Upper lobe of left lung (tissue), 6 donors: ENCODE measurements around the gene RAPGEF5. TPM values are rescaled to one million over a fixed set of nuclear protein-coding genes. Genes with fewer than 3 reads are reported as not detected.

ENCODE experiments used
- ATAC-seq, 2 donors: fragments of 200-7000 bp; cut with Tn5 transposase; one replicate each; pipeline ENCODE4 v1.9.1; 2022; ENCODE audit warnings: mild to moderate bottlenecking in 2 of 2, moderate library complexity in 2 of 2; ENCODE audit not compliant: low FRiP score in 2 of 2
- DNase-seq, 2 donors: peaks; one replicate each; pipeline ENCODE4 v3.0.0-alpha.2; 2019 to 2020
- H3K27ac ChIP-seq, 4 donors: fragments of 200-600 bp; sonication (generic); one replicate each; pipeline ENCODE4 v1.5.1; 2016 to 2019
- H3K27me3 ChIP-seq, 4 donors: fragments of 200-600 bp; sonication (generic); one replicate each; pipeline ENCODE4 v1.5.1; 2017 to 2019
- H3K36me3 ChIP-seq, 4 donors: fragments of 200-600 bp; sonication (generic); one replicate each; pipeline ENCODE4 v1.5.1; 2016 to 2019
- H3K4me1 ChIP-seq, 4 donors: fragments of 200-600 bp; sonication (generic); one replicate each; pipeline ENCODE4 v1.5.1; 2018 to 2019
- H3K4me3 ChIP-seq, 4 donors: fragments of 200-600 bp; sonication (generic); one replicate each; pipeline ENCODE4 v1.5.1; 2017 to 2019; ENCODE audit warnings: mild to moderate bottlenecking in 2 of 4, moderate library complexity in 1 of 4
- H3K9me3 ChIP-seq, 4 donors: fragments of 200-600 bp; sonication (generic); one replicate each; pipeline ENCODE4 v1.5.1; 2018 to 2019
- EP300 ChIP-seq, 4 donors: sonication (generic); formaldehyde crosslinking; IDR thresholded peaks; one replicate each; pipeline ENCODE4 v1.5.1; 2017; ENCODE audit warnings: antibody characterized with exemption in 4 of 4, control low read depth in 2 of 4
- POLR2A ChIP-seq, 4 donors: fragments of 450-650 bp; IDR thresholded peaks; one replicate each; pipeline ENCODE4 v1.5.1; 2016 to 2017; ENCODE audit warnings: antibody characterized with exemption in 4 of 4, mild to moderate bottlenecking in 2 of 4
- POLR2AphosphoS5 ChIP-seq, 2 donors: sonication (generic); formaldehyde crosslinking; IDR thresholded peaks; one replicate each; pipeline ENCODE4 v1.5.1; 2017; ENCODE audit warnings: antibody characterized with exemption in 2 of 2
- WGBS, 2 donors: methylation state at CpG; one replicate each; pipeline ENCODE4 v1.1.5; 2017 to 2018; 5-methylcytosine and 5-hydroxymethylcytosine counted together
- total RNA-seq, 6 donors: library from RNA; depleted of rRNA in 4 of 6; stranded (reverse); fragments of >200 nt in 4 of 6; gene quantifications; one replicate each; pipeline versions ENCODE4 v1.1.0 to v1.2.1, GENCODE V29; 2016 to 2021
- TF ChIP-seq, protein P1 (sequence below), 6 experiments: fragments of 450-650 bp in 4 of 6; fragments of 200-600 bp in 2 of 6; sonication (generic) in 2 of 6; IDR thresholded peaks; one replicate each; pipeline ENCODE4 v1.5.1; 2016 to 2019; ENCODE audit warnings: antibody characterized with exemption in 6 of 6
- donor health status: DM: no; HTN: no; CAD: no; lungs with moderate emphysema.
- donor health status: DM: no; HTN: yes; CAD: no; lungs with severe emphysema.

Gene RAPGEF5
- total RNA-seq, 6 donors from 2014 or later = 68.1 to 206 (median 101) TPM

DNA sequence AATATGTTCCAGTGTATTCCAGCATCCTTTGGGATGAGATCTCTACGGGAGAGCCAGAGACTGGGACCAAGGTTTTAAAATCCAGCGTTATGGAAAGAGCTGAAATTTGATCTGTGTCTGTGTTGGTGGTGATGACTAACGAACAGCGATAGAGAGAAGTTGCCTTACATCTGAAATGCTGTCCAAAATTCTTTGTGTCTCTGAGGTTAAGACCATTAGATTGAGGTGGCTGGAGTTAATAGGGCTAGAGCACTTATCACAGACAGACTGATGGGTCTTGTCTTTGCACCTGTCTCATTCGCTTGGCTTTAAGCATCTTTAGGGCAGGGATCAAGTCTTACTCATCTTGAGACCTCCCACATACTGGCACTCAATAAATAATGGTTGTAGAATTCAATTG, 41.0 kb upstream of the RAPGEF5 start:
- DNase-seq = no peak
- WGBS, 2 donors = 68 to 69% methylated on average over 5 of the region's 5 CpGs
- no peaks in the 10 kb centered on the region for H3K4me1 ChIP-seq

DNA sequence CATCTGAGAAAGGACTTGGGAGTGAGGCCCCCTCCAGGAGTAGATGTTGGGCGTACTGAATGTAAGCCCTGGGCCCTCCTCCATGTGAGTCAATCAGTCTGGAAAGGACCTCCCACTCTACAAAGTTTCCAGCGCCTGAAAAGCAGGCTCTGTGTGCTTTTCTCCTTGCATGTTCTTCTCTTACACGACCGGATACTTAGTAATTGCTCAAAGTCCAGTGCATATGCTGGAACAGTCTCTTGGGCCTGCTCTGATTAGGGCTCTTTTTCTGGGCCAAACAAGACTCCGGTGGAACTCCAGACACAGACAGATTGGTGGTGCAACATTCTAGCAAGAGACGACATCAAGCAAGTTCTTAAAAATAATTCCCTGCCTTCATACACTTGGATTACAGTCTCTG, 38.3 kb upstream of the RAPGEF5 start:
- Histone ChIP-seq H3K36me3 (no peaks in the 10 kb centered on the region), H3K4me3 (no peak overlapping the region), H3K4me1 (no peaks in the 10 kb centered on the region), H3K27ac (no peak overlapping the region), H3K9me3 (no peaks in the 10 kb centered on the region), H3K27me3 (no peaks in the 10 kb centered on the region)
- TF ChIP-seq POLR2A (IDR thresholded peaks at IDR 0.05) (no peak), EP300 (IDR thresholded peaks at IDR 0.05) (no peak), POLR2AphosphoS5 (IDR thresholded peaks at IDR 0.05) (no peak)
- TF ChIP-seq, protein P1, sequence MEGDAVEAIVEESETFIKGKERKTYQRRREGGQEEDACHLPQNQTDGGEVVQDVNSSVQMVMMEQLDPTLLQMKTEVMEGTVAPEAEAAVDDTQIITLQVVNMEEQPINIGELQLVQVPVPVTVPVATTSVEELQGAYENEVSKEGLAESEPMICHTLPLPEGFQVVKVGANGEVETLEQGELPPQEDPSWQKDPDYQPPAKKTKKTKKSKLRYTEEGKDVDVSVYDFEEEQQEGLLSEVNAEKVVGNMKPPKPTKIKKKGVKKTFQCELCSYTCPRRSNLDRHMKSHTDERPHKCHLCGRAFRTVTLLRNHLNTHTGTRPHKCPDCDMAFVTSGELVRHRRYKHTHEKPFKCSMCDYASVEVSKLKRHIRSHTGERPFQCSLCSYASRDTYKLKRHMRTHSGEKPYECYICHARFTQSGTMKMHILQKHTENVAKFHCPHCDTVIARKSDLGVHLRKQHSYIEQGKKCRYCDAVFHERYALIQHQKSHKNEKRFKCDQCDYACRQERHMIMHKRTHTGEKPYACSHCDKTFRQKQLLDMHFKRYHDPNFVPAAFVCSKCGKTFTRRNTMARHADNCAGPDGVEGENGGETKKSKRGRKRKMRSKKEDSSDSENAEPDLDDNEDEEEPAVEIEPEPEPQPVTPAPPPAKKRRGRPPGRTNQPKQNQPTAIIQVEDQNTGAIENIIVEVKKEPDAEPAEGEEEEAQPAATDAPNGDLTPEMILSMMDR (IDR thresholded peaks at IDR 0.05) = no peak
- WGBS, 2 donors = 74 to 96% methylated on average over 5 to 6 of the region's 6 CpGs
- DNase-seq = no peak
- ATAC-seq = no peak

More for the DNA sequence above, 41.0 kb upstream of the RAPGEF5 start:
- ATAC-seq = no peak
- H3K27me3 ChIP-seq = no peaks in the 10 kb centered on the region
- no peak overlapping the region for H3K27ac ChIP-seq
- H3K4me3 ChIP-seq = no peak overlapping the region
- H3K36me3 ChIP-seq = no peaks in the 10 kb centered on the region
- no peaks in the 10 kb centered on the region for H3K9me3 ChIP-seq
- TF ChIP-seq POLR2A (IDR thresholded peaks at IDR 0.05) = no peak
- TF ChIP-seq, protein P1 (IDR thresholded peaks at IDR 0.05) = no peak
- no peak for TF ChIP-seq POLR2AphosphoS5 (IDR thresholded peaks at IDR 0.05)
- TF ChIP-seq EP300 (IDR thresholded peaks at IDR 0.05) = no peak

DNA sequence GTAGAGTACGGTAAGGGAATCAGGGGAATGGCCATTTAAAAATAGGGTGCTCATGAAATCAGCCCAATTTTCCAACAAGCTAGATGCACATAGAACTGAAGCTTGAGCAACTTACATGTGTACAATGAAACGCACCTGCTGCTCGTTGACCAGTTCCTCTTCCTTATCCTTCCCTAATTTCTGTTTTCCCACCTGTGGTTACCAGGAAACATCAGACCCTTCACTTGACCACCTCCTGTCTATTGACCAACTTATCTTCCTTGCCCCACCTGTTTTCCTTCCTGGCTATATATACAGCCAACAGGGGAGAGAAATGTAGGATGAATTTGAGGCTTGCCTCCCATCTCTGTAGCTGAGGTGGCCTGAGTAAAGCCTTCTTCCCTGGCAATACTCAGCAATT, 37.8 kb upstream of the RAPGEF5 start:
- Histone ChIP-seq H3K4me3 (no peak overlapping the region), H3K27me3 (no peaks in the 10 kb centered on the region), H3K27ac (no peak overlapping the region), H3K9me3 (no peaks in the 10 kb centered on the region), H3K36me3 (no peaks in the 10 kb centered on the region), H3K4me1 (no peaks in the 10 kb centered on the region)
- ATAC-seq (no peak), DNase-seq (no peak)
- 69 to 83% methylated on average over 3 of the region's 3 CpGs for WGBS, 2 donors
- TF ChIP-seq POLR2AphosphoS5 (IDR thresholded peaks at IDR 0.05) (no peak), POLR2A (IDR thresholded peaks at IDR 0.05) (no peak), EP300 (IDR thresholded peaks at IDR 0.05) (no peak)
- TF ChIP-seq, protein P1 (IDR thresholded peaks at IDR 0.05) = no peak

DNA sequence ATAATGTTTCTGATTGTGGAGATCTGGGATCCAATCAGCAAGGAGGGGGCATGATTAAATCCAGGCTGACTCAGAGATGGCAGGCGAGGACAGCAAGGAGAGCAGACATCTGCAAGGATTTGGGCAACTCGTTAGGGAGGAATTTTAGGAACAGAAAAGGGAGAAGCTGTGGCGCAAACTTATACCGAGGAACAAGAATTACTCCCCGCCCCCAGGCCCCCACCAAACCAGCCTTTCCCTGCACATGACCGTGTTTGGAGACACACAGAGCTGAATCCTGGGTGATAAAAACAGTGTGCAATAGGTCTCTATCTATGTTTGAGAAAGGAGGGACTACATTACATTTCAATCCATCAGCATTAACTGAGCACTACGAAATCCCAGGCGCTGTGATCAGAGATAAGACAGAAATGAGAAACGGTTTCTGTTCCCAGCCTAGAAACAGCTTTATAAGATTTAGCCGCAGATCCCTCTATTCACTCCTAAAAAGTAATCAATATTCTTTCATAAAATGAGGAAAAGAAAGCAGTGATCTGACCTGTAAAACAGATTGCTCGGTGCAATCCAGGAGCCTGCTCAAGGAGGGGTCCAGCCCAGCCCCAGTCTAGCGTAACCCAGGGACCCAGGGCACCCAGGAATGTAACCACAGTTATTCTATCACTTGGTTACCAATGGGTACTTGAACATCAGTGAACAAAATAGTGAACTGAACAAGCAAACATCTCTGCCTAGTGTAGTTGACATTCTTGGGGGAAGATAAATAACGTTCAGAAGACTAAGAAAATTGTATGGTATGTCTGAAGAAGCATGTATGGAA, 37.2 kb upstream of the RAPGEF5 start:
- Histone ChIP-seq H3K27ac (no peak overlapping the region), H3K4me3 (no peak overlapping the region), H3K27me3 (no peaks in the 10 kb centered on the region), H3K9me3 (no peaks in the 10 kb centered on the region), H3K4me1 (no peaks in the 10 kb centered on the region), H3K36me3 (no peaks in the 10 kb centered on the region)
- no peak for DNase-seq
- ATAC-seq = peak in 1 of 2 donors; percentile 51
- WGBS, 2 donors = 74 to 79% methylated on average over 13 of the region's 13 CpGs
- TF ChIP-seq POLR2AphosphoS5 (IDR thresholded peaks at IDR 0.05) (no peak), POLR2A (IDR thresholded peaks at IDR 0.05) (no peak), EP300 (IDR thresholded peaks at IDR 0.05) (no peak)
- TF ChIP-seq, protein P1 (IDR thresholded peaks at IDR 0.05) = no peak

DNA sequence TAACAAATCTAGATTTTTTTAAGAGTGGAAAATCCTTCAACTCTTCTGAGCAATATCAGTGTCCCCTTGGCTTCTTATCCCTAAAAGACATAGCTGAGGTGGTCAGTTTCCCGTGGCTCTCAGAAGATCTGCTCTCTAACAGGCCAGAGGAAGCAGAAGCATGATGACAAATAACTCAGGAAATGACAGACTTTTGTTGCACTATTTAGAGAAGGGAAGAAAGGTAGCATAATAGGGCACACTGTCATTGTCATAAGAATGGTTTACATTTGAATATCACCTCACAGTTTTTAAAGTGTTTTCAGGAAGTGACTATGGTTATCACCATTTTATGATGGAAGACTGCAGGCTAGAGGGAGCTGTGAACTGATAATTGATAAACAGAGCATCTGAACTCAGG, 33.6 kb upstream of the RAPGEF5 start:
- WGBS, 2 donors = 35 to 38% methylated on average over 1 of the region's 1 CpG
- Histone ChIP-seq H3K9me3 (no peaks in the 10 kb centered on the region), H3K4me1 (no peaks in the 10 kb centered on the region), H3K27me3 (no peaks in the 10 kb centered on the region), H3K36me3 (no peaks in the 10 kb centered on the region), H3K27ac (no peak overlapping the region), H3K4me3 (no peak overlapping the region)
- DNase-seq = no peak
- no peak for TF ChIP-seq POLR2AphosphoS5 (IDR thresholded peaks at IDR 0.05)
- no peak for TF ChIP-seq EP300 (IDR thresholded peaks at IDR 0.05)
- TF ChIP-seq POLR2A (IDR thresholded peaks at IDR 0.05) = no peak
- TF ChIP-seq, protein P1 (IDR thresholded peaks at IDR 0.05) = no peak
- ATAC-seq = no peak
